ENCODE data around the gene LOC128125822.

LOC128125822 gene

DNA sequence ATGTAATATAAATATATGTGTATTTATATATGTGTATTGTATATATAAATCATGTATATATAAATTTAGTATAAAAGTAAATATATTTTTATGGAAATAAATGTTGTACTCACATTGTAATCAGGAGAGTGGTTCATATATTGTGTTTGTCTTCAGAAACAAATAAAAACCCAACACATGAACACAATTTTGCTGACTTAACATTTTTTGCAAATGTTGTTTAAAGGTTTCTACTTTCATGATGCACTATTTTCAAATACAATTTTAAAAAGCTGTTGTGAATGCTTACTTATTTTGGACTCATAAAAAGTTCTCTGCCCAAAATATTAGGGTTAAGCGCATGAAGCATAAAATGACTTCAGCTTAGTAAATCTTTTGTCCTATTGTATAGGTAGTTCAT, 39.3 kb downstream of the LOC128125822 start:
- no peak for FAIRE-seq
- no peak for TF ChIP-seq POLR2A (IDR thresholded peaks at IDR 0.05; ENCODE audit: low read depth, low read length)
- no peak for DNase-seq (ENCODE audit: insufficient read length, low spot score)

- no peak for DNase-seq (ENCODE audit: insufficient read length, low spot score)
- TF ChIP-seq POLR2A (IDR thresholded peaks at IDR 0.05; ENCODE audit: low read depth, low read length), result no peak
- FAIRE-seq, result no peak
Measured at GRCh38 chr6:63615590-63615989, 43.3 kb downstream of the LOC128125822 start.
